IMR-90 (cell line): ENCODE data around the gene RGS16. TPM values are rescaled to one million over a fixed set of nuclear protein-coding genes. Genes with fewer than 3 reads are reported as not detected.

Source experiments
- ATAC-seq: fragments of 200-7000 bp; cut with Tn5 transposase; 2 replicates; pipeline ENCODE4 v1.9.1; 2020; ENCODE audit warnings: low read depth, mild to moderate bottlenecking, moderate library complexity
- BruUV-seq: library from RNA; stranded (reverse); fragments of 400-500 nt; replicated peaks from 2 replicates; lab custom pipeline; 2021; lab: Mats Ljungman, UMichigan
- CTCF ChIA-PET: fragments of 300-600 bp; formaldehyde crosslinking; extraction: SDS; loops from one replicate; lab custom pipeline; 2021; ENCODE audit warnings: antibody characterized with exemption; lab: Yijun Ruan, JAX
- POLR2A ChIA-PET: fragments of 300-600 bp; sonication (Branson Sonifier 250); formaldehyde crosslinking; loops from one replicate; lab custom pipeline; 2022; ENCODE audit warnings: antibody characterized with exemption; ENCODE audit not compliant: unreplicated experiment; lab: Charles Lee
- DNase-seq: peaks from one replicate; pipeline ENCODE4 v3.0.0; 2013
- H2AFZ ChIP-seq: replicated peaks from 2 replicates; pipeline ENCODE3; 2013; ENCODE audit warnings: low read length, mild to moderate bottlenecking; ENCODE audit not compliant: poor library complexity
- H2AK5ac ChIP-seq: 2 replicates; pipeline ENCODE4 v1.6.1; 2013; ENCODE audit warnings: low read depth, low read length, inconsistent platforms
- H2AK9ac ChIP-seq: replicated peaks from 2 replicates; pipeline ENCODE3; 2013; ENCODE audit warnings: mild to moderate bottlenecking, low read depth, low read length, moderate library complexity; ENCODE audit not compliant: poor library complexity
- H2BK120ac ChIP-seq: 2 replicates; pipeline ENCODE4 v1.6.1; 2013; ENCODE audit warnings: low read depth, low read length, inconsistent platforms
- H2BK15ac ChIP-seq: 3 replicates; pipeline ENCODE4 v1.6.1; 2013; ENCODE audit warnings: low read depth, low read length, inconsistent platforms
- H2BK20ac ChIP-seq: 2 replicates; pipeline ENCODE4 v1.6.1; 2013; ENCODE audit warnings: low read depth, mild to moderate bottlenecking, inconsistent platforms, low read length, moderate library complexity
- H2BK5ac ChIP-seq: 2 replicates; pipeline ENCODE4 v1.6.1; 2013; ENCODE audit warnings: mild to moderate bottlenecking, low read depth, low read length, inconsistent platforms; ENCODE audit not compliant: poor library complexity, severe bottlenecking
- H3K14ac ChIP-seq: replicated peaks from 2 replicates; pipeline ENCODE4 v1.6.1; 2013; ENCODE audit warnings: low read depth, low read length, inconsistent platforms
- H3K18ac ChIP-seq: 2 replicates; pipeline ENCODE4 v1.6.1; 2013; ENCODE audit warnings: low read depth, low read length, control low read depth
- H3K23ac ChIP-seq: 2 replicates; pipeline ENCODE4 v1.6.1; 2013; ENCODE audit warnings: low read depth, low read length, inconsistent platforms
- H3K27ac ChIP-seq: 2 replicates; pipeline ENCODE4 v1.5.1; 2013; ENCODE audit warnings: mild to moderate bottlenecking, control low read depth, low read length; ENCODE audit not compliant: insufficient read depth
- H3K27me3 ChIP-seq: 2 replicates; pipeline ENCODE4 v1.6.1; 2013; ENCODE audit warnings: low read length; ENCODE audit not compliant: control insufficient read depth, insufficient read depth
- H3K36me3 ChIP-seq: 2 replicates; pipeline ENCODE4 v1.6.1; 2013; ENCODE audit warnings: low read length, mixed read lengths; ENCODE audit not compliant: control insufficient read depth, insufficient read depth
- H3K4ac ChIP-seq: 2 replicates; pipeline ENCODE4 v1.6.1; 2013; ENCODE audit warnings: low read depth, low read length, inconsistent platforms
- H3K4me1 ChIP-seq: 2 replicates; pipeline ENCODE4 v1.6.1; 2013; ENCODE audit warnings: low read length, mixed read lengths; ENCODE audit not compliant: control insufficient read depth, insufficient read depth
- H3K4me2 ChIP-seq: 2 replicates; pipeline ENCODE4 v1.6.1; 2013; ENCODE audit warnings: low read depth, mild to moderate bottlenecking, control low read depth, low read length, moderate library complexity
- H3K4me3 ChIP-seq: 2 replicates; pipeline ENCODE4 v1.5.1; 2013; ENCODE audit warnings: low read depth, mild to moderate bottlenecking, control low read depth, low read length, moderate library complexity; ENCODE audit not compliant: insufficient read depth
- H3K56ac ChIP-seq: 2 replicates; pipeline ENCODE4 v1.6.1; 2013; ENCODE audit warnings: low read length, inconsistent platforms; ENCODE audit not compliant: insufficient read depth; ENCODE audit errors: extremely low read depth
- H3K79me1 ChIP-seq, 2 experiments: 2 replicates each; pipeline ENCODE4 v1.6.1; 2013; ENCODE audit warnings: low read length in 2 of 2, inconsistent platforms in 1 of 2, low read depth in 1 of 2
- H3K9ac ChIP-seq: 2 replicates; pipeline ENCODE4 v1.6.1; 2013; ENCODE audit warnings: low read depth, low read length, control low read depth
- H3K9me1 ChIP-seq: 2 replicates; pipeline ENCODE4 v1.6.1; 2013; ENCODE audit warnings: low read length, inconsistent platforms; ENCODE audit not compliant: insufficient read depth
- H3K9me3 ChIP-seq: 2 replicates; pipeline ENCODE4 v1.6.1; 2013; ENCODE audit warnings: low read length; ENCODE audit not compliant: control insufficient read depth, insufficient read depth
- H4K20me1 ChIP-seq: 2 replicates; pipeline ENCODE4 v1.6.1; 2013; ENCODE audit warnings: low read length, inconsistent platforms; ENCODE audit not compliant: insufficient read depth
- H4K5ac ChIP-seq: 2 replicates; pipeline ENCODE4 v1.6.1; 2013; ENCODE audit warnings: mild to moderate bottlenecking, low read depth, low read length, control low read depth
- H4K8ac ChIP-seq, 2 experiments: 2 replicates each; pipeline ENCODE4 v1.6.1; 2013; ENCODE audit warnings: low read depth in 2 of 2, low read length in 2 of 2, control low read depth in 1 of 2, inconsistent platforms in 1 of 2
- H4K91ac ChIP-seq: 2 replicates; pipeline ENCODE4 v1.6.1; 2013; ENCODE audit warnings: low read depth, low read length, inconsistent platforms; ENCODE audit not compliant: insufficient read depth
- CEBPB ChIP-seq: IDR thresholded peaks from 2 replicates; pipeline ENCODE4 v1.6.1; 2012; ENCODE audit warnings: low read depth, low read length, improper control_type of control experiment
- MAFK ChIP-seq: IDR thresholded peaks from 2 replicates; pipeline ENCODE4 v1.6.1; 2012; ENCODE audit warnings: low read depth, low read length, improper control_type of control experiment
- MAZ ChIP-seq: IDR thresholded peaks from 2 replicates; pipeline ENCODE4 v1.6.1; 2012; ENCODE audit warnings: low read depth, mild to moderate bottlenecking, low read length, improper control_type of control experiment, moderate library complexity, borderline replicate concordance
- NFE2L2 ChIP-seq: fragments of 150-350 bp; IDR thresholded peaks from 2 replicates; pipeline ENCODE4 v1.6.1; 2016; ENCODE audit warnings: low read depth, mild to moderate bottlenecking, low read length
- POLR2A ChIP-seq: IDR thresholded peaks from 2 replicates; pipeline ENCODE4 v1.6.1; 2012; ENCODE audit warnings: mild to moderate bottlenecking, low read depth, low read length
- RAD21 ChIP-seq: IDR thresholded peaks from 2 replicates; pipeline ENCODE4 v1.6.1; 2012; ENCODE audit warnings: low read length, improper control_type of control experiment
- RFX5 ChIP-seq: IDR thresholded peaks from 2 replicates; pipeline ENCODE4 v1.8.0; 2012; ENCODE audit warnings: low read depth, mild to moderate bottlenecking, low read length, moderate library complexity
- SMC3 ChIP-seq: fragments of 150-350 bp; IDR thresholded peaks from 2 replicates; pipeline ENCODE4 v1.6.1; 2016; ENCODE audit warnings: low read depth, mild to moderate bottlenecking, antibody characterized with exemption, low read length, moderate library complexity
- WGBS, 2 experiments: methylation state at CpG; one replicate each; pipeline versions ENCODE4 v1.1.5 to v1.1.7; 2013; ENCODE audit warnings: missing lambda C conversion rate in 2 of 2; ENCODE audit not compliant: insufficient read length in 1 of 2; ENCODE audit errors: extremely low coverage in 2 of 2; 5-methylcytosine and 5-hydroxymethylcytosine counted together
- dilution Hi-C: fragments of 300-500 bp; cut with HindIII; formaldehyde crosslinking; loops from one replicate; pipeline ENCODE4 v1.14.3; 2018; ENCODE audit warnings: low sequenced_read_pairs; ENCODE audit not compliant: unreplicated experiment
- in situ Hi-C: fragments of 300-500 bp; cut with MboI; formaldehyde crosslinking; loops from 3 replicates; pipeline ENCODE4 v1.14.3; 2019; ENCODE audit warnings: low sequenced_read_pairs, inconsistent platforms, mixed read lengths
- intact Hi-C: fragments of 100-400 bp; cut with micrococcal nuclease; formaldehyde crosslinking; loops from 2 replicates; pipeline ENCODE4 v1.10.0; 2022
- polyA plus RNA-seq, 3 experiments: library from polyadenylated mRNA; depleted of rRNA; stranded (reverse); fragments of >200 nt; gene quantifications; 2 replicates each; pipeline ENCODE4 v1.2.3, GENCODE V29; 2012; ENCODE audit warnings: low replicate concordance in 1 of 3
- total RNA-seq: library from RNA; depleted of rRNA; stranded (reverse); fragments of >200 nt; gene quantifications from 2 replicates; pipeline ENCODE4 v1.2.3, GENCODE V29; 2012
- TF ChIP-seq, protein P1 (sequence below): fragments of 150-350 bp; IDR thresholded peaks from 2 replicates; pipeline ENCODE4 v1.6.1; 2017; ENCODE audit warnings: mild to moderate bottlenecking, antibody characterized with exemption, low read length, low read depth
- TF ChIP-seq, protein P2 (sequence below): fragments of 150-350 bp; IDR thresholded peaks from 2 replicates; pipeline ENCODE4 v1.6.1; 2016; ENCODE audit warnings: low read depth, mild to moderate bottlenecking, low read length, moderate library complexity, borderline replicate concordance

Gene RGS16
- total and polyA plus RNA-seq, 2 of the 4 experiments (the other 2 are of a cell fraction) = 0.15 to 0.18 TPM

DNA sequence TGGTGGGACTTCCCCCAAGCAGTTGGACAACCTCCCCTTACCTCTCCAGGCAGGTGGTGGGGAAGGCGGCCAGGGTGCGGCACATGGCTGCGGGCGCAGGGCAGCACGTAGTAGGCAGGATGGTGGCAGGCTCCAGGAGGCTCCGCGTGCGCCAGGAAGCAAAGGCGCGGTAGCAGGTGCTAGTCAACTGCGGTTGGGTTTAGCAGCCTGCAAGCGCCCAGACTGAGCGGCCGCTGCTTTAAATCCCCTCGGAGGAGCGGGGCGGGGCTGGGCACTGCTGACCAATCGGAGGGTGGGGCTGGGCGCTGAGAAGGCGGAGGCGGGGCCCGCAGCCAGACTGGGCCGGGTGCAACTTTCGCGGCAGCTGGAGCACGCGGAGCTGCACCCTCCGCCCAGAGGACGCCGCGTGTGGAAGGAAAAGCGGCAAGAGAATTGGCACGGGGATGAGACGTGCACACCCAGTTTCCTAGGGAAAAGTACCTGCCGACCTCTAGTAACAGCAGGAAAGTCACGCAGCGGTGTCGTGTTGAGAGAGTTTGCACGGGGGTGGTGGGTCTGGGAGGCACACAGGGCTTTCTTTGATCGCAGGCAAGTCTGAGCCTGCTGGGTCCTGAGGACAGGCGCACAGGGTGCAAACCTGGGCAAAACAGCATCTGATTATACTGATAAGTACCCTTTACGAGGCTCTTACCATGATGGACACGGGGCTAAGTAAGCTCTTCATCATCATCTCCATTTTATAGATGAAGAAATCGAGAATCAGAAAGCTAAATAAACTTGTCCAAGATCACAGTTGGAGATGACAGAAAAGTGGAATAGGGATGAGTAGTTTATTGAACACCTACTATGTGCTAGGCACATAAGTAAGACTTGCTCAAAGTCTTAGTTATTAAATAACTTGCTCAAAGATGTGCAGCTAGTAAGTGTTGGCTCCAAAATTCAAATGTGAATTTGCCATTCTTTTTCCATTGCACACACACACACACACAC lies at the start of gene RGS16 (continued):
- TF ChIP-seq CEBPB (no peak), MAZ (no peak), MAFK (no peak), RAD21 (no peak)

DNA sequence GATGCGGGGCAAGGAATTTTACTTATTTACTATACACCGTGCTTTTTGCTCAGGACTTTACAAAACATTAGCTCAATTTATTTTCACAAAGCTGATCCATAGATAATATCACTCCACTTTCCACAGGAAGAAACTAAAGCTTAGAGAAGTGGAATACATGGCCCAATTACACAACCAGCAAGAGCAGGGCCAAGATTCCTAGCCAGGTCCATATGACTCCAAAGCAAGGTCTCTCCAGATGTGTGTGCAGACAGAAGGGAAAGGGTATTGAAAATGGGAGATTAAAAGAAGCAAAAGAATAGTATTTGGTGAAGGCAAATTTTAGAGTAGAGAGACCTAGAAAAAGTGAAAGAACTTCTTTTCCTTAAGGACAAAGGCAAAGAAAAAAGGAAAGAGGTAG lies 49.8 kb upstream of the RGS16 start:
- H3K27ac ChIP-seq = no peak overlapping the region
- TF ChIP-seq RAD21 (no peak), RFX5 (no peak), POLR2A (no peak), NFE2L2 (no peak), MAZ (no peak), SMC3 (no peak)
- TF ChIP-seq, protein P1, sequence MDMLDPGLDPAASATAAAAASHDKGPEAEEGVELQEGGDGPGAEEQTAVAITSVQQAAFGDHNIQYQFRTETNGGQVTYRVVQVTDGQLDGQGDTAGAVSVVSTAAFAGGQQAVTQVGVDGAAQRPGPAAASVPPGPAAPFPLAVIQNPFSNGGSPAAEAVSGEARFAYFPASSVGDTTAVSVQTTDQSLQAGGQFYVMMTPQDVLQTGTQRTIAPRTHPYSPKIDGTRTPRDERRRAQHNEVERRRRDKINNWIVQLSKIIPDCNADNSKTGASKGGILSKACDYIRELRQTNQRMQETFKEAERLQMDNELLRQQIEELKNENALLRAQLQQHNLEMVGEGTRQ = no peak
- TF ChIP-seq, protein P2, sequence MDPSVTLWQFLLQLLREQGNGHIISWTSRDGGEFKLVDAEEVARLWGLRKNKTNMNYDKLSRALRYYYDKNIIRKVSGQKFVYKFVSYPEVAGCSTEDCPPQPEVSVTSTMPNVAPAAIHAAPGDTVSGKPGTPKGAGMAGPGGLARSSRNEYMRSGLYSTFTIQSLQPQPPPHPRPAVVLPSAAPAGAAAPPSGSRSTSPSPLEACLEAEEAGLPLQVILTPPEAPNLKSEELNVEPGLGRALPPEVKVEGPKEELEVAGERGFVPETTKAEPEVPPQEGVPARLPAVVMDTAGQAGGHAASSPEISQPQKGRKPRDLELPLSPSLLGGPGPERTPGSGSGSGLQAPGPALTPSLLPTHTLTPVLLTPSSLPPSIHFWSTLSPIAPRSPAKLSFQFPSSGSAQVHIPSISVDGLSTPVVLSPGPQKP = no peak
- dilution Hi-C loops (no loop called here), intact Hi-C loops (no loop called here), in situ Hi-C loops (no loop called here)
- no peaks in the 10 kb centered on the region for H3K36me3 ChIP-seq
- no peak overlapping the region for H4K91ac ChIP-seq
- no TSS peak for BruUV-seq
- H2BK15ac ChIP-seq = no peak overlapping the region
- no peak overlapping the region for H4K5ac ChIP-seq
- H3K27me3 ChIP-seq = peaks cover 10% of the 10 kb centered on the region
- ATAC-seq (no peak), DNase-seq (no peak)
- no peak overlapping the region for H3K4me2 ChIP-seq
- H2AK9ac ChIP-seq = no peak overlapping the region
- H2BK20ac ChIP-seq = no peak overlapping the region
- H3K14ac ChIP-seq = no peak overlapping the region
- H2BK120ac ChIP-seq = no peak overlapping the region
- H3K23ac ChIP-seq = no peak overlapping the region
- H2BK5ac ChIP-seq = no peak overlapping the region
- H3K4me3 ChIP-seq = no peak overlapping the region
- H3K4me1 ChIP-seq = no peaks in the 10 kb centered on the region
- no peak overlapping the region for H3K9ac ChIP-seq
- no peak overlapping the region for H4K8ac ChIP-seq
- H3K4ac ChIP-seq = no peak overlapping the region
- no peak overlapping the region for H2AK5ac ChIP-seq
- no peaks in the 10 kb centered on the region for H3K9me1 ChIP-seq
- no CpG with 5 or more reads among the region's 2 CpGs for WGBS, 2 experiments
- no peak overlapping the region for H3K56ac ChIP-seq
- no peak overlapping the region for H3K18ac ChIP-seq
- H4K20me1 ChIP-seq = no peaks in the 10 kb centered on the region
- ChIA-PET CTCF (no interaction called here), POLR2A (no interaction called here)
- no peaks in the 10 kb centered on the region for H3K9me3 ChIP-seq
- H3K79me1 ChIP-seq = no peaks in the 10 kb centered on the region
- no peak overlapping the region for H2AFZ ChIP-seq
